ENCODE measurements around the gene PARD3B.
"Not testable (repeated sequence)": the region's sequence is repeated elsewhere in the genome, so short reads cannot be mapped to it uniquely, and the experiment has no call there.

The PARD3B gene

DNA sequence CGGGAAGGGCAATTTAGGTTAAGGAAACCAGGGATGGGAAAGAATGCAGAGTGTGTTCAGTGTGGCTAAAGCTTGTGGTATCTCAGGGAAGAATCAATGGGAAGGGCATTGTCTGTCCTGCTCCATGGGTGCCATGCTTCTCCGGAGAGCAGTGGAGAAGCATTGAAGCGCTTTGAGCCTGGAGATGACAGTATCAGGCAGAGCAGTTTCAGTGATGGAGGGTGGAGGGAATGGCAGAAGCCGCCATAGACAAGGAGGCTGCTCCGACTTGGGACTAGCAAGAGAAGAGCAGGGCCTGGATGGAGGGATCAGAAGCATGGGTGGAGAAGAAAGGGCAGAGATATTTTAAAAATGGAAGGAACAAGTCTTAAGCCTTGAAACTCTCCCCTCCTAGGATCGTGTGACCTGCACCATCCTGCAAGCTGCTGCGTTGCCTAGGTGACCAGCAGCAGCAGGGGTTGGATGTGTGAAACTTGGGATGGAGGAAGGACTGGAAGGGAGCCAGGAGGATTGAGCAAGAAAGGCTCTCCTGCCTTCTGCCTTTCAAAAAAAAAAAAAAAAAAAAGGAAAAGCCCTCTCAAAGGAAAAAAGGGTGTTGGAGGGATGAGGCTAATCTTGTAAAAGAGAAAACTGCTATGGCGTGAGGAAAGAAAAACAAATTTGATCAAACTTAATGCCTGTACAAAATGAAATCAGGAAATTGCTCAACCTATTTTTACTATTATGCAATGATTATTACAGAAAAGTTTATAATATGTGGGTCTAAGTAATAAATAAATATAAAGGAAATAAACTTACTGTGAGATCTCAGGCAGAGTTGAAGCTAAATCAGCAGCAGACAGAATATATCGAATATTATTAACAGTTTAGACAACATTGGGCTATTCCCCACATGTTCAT, 643.2 kb downstream of the PARD3B start:
- no peak for DNase-seq (ENCODE audit: low read depth, low spot score)

DNA sequence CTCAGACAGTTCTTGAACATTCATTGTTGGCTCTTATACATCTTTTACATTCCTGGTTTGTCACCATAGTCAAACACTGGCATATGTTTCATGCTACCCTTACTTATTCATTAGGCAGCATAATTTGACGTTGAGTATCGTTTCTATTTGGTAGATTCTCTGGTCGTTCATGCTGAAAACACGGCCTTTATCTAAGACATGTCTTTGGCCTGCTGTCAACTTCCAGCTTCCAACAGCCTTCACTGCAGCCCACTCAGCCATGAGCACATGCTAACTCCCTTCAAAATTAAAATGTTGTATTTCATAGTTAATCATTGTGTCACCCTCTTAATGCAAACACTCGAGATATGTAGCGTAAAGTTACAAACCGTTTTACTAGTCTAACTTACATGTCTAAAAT, 644.0 kb downstream of the PARD3B start:
- no peak for DNase-seq (ENCODE audit: low read depth, low spot score)

DNA sequence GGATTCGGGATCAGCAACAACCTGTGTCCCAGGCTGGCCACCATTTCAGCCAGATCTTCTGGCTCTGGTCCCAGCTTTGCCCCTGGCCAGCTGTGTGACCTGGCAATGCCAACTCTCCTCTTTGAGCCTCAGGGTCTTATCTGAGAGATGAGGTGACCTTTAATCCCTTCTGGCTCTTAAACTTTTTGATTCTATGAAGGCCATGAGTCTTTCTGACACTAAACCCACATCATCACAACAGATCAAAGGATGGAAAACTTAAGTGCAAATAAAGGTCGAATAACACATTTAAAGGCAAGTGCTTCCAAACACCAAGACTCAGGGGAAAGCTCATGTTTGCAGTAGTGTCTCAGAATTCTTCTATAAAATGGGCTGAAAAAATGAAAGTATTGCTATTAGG, 645.3 kb downstream of the PARD3B start:
- DNase-seq (ENCODE audit: low read depth, low spot score) = no peak

DNA sequence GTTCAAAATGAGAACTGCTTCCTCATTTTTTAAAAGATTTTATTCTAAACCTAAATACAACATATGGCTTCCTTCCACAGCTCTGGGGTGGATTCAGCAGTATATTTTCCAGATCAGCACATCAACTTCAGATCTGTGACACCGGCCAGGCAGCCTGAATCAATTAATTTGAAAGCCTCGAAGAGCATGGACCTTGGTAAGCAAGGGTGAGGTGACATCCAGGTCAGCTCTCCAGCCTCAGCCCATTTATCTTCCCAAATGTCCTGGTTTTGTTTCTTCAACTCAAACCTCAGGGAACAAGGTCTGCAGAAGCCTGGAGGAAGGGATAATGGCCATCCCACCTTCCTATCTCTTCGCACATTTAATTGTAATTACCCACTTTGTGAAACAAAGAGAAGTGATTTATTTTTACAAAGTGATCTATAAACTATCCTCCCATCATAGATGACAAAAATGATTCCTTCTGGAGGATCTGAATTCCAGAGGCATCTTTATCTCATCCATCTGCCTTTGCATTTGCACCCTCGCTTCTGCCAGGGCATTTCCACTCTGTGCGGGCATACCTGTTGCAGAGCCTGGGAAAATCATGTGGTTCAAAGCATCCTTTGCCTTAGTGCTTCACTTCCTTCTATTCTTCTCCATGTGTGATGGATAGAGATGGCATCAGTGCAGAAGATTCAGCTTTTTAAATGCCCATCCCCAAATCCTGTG, 648.0 kb downstream of the PARD3B start:
- DNase-seq (ENCODE audit: low read depth, low spot score) = no peak

DNA sequence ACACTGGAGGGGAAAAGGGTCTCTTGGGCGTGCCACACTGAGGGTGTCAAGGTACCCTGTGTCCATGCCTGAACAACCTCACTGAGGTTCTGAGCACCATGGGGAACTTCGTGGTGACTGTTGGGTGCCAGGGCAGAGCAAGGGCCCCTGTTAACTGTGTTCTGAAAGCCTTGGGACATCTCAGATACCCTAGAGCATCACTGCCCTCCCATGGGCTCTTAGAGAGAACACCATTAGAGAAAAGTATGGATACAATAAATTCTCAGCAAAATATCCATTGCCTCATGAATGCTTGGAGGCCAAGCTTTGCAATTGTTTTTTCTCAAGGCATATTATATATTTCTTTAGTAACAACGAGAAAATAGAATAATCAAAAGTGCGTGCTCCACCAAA, 648.6 kb downstream of the PARD3B start:
- no peak for DNase-seq (ENCODE audit: low read depth, low spot score)

DNA sequence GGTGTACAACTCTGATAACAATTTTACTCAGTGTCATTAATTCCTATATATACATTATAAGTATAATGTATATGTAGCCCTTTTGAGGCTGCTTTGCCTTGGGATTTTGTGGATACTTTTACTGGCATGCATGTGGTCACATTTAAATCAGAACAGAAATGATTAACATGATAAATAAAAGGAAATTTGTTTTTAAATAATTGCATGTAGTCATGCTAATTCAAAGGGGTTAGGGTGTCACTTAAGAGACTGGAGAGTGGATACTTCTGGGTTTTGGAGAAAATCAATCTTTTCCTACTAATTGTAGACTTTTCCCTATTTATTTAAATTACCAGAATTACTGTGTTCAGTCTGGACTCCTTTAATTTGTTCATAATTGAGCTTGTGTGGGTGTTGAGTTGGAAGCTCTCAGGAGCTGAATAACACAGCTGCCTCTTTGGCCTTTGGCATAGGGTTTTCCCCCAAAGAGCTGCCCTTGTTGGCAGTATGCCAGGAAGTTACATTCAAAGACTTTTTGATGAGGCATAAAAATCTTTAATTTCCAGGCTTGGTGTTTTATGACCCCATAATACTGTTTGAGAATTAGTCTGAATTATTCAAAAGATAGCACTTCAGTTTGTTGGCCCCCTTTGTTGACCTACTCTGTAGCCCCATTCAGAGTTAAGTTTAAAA, 652.3 kb downstream of the PARD3B start:
- no peak for DNase-seq (ENCODE audit: low read depth, low spot score)

DNA sequence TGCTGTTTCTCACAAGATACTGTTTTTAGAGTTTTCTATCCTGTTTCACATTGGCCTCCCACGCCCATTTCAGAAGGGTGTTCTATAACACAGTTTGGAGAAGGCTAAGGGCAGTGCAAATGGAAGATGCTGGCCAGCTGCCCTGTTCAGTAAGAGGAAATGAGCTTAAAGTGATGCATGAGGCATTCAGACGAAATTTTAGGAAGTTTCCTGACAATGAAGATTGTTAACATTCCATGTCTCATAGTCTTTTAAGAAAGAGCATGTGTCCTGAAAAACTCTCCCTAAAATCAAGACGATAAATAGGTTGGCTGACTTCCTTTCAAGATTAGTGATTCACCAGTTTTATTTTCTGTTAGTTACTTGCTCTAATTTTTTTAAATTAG, 652.9 kb downstream of the PARD3B start:
- DNase-seq (ENCODE audit: low read depth, low spot score) = no peak

DNA sequence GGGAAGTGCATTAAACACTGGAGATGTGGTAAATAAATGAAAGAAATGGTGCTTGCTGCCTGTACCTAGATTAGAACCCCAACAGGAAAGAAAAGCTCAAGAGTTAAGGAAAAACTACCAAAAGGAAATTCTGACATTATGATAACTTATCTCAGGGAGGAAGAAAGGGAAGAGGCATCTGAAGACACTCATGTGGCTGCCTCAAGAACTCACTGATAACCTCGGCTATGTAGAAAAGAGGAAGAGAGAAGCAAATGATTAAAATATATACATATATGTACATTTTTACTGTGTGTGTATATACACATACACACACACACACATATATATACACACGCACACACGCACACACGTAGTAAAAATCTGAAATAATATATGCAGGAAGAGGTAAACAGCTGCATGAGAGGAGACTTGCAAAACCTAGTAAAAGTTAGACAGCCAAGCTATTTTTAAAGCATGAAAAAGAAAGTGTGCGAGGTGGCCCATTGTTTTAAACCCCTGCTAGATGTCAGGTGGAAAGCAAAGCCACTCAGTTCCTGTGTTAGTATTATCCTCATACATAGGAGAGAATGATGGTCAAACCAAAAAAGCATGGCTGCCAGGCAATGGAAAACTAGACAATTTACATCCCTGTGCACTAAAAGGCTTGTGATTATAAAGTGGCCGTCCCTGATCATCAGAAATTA, 654.0 kb downstream of the PARD3B start:
- no peak for DNase-seq (ENCODE audit: low read depth, low spot score)

DNA sequence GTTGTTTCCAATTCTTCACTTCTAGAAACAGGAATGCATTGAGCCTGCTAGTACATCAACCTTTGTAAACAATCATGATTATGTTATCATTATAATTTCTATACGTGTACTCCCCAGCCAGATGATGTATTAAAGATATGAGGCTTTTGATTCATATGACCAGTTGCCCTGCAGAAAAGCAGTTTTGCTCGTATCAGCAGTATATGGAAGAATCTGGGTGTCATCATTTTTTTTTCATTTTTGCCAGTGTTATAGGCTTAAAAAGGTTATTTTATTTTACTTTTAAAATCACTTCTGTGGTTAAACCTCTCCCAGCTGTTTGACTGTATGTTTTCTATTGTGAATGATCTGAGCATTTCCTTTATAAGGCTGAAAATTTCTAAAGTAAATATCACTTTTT, 665.2 kb downstream of the PARD3B start:
- no peak for DNase-seq (ENCODE audit: low read depth, low spot score)

DNA sequence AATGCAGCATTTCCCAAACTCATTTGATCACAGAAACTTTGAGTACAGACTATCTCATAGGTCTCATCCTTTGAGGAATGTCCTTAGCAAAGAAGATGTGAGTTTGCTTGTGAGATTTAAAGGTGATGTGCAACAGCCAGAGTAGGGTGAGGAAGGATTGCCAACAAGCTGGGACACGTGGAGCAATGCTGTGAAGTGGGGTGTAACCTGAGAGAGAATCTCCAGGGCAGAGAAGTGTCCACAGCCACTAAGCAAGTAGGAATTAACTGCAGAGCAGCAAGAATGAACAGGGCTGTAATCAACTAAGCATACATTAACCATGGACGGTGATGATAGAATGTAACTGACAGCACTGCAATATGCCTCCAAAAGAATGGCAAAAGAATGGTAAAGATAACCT, 667.1 kb downstream of the PARD3B start:
- no peak for DNase-seq (ENCODE audit: low read depth, low spot score)

DNA sequence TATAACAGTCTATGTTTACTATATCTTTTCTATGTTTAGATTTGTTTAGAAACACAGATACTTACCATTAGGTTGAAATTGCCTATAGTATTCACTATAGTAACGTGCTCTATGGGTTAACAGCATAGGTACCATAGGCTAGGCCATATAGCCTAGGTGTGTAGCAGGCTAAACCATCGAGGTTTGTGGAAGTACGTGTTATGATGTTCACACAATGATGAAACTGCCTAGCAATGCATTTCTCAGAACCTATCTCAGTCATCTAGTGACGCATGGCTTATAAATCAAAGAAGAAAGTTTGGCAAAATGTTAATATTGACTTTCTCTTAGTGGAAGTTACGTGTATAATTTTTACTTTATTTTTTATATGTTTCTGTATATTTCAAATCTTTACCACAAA, 670.8 kb downstream of the PARD3B start:
- no peak for DNase-seq (ENCODE audit: low read depth, low spot score)

DNA sequence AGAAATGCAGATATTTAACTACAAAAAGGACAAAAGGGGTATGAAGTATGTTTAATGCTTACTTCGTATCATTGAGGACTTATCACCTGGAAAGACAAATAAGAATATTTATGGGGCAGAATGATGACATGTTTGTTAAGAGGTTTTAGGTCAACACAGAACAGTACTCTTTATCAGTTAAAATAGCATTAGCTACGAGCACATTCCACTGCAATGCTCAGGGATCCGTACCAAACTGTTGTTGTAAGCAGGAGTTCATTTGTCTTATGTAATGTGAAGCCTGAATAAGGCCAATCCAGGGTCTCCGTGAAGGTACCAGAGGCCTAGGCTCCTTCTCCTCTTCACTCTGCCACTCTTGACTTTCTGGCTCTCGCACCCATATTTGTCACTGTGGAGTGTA, 671.3 kb downstream of the PARD3B start:
- no peak for DNase-seq (ENCODE audit: low read depth, low spot score)

DNA sequence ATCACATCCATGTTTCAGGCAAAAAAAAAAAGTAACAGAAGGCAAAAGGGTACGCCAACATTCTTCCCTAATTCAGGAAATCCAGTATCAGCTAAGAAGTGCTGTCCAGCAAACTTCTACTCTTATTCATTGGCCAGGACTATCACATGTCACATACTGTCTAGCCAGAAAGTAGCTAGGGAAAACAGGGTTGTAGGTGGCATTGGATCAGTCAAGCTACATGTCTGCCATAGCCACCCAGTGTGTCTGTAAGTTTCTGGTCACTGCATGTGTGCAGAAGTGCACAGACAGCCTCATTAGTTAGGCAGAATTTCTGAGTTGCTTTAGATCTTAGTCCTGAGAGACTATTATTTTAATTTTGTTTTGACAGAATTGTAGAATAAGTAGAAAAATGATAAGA, 671.7 kb downstream of the PARD3B start:
- no peak for DNase-seq (ENCODE audit: low read depth, low spot score)

DNA sequence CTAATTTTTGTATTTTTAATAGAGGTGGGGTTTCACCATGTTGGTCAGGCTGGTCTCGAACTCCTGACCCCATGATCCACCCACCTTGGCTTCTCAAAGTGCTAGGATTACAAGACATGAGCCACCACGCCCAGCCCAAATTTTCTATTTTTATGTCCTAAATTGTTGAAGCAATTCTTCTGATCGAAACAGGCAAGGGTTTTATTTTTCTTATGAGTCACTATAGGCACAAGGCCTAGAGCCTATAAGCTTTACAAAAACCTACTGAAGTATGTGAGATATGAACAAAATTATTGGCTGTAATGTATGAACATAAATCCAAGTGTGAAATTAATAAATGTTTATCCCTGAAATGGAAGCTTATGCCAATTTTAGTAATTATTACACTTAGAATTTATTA, 672.8 kb downstream of the PARD3B start:
- no peak for DNase-seq (ENCODE audit: low read depth, low spot score)

DNA sequence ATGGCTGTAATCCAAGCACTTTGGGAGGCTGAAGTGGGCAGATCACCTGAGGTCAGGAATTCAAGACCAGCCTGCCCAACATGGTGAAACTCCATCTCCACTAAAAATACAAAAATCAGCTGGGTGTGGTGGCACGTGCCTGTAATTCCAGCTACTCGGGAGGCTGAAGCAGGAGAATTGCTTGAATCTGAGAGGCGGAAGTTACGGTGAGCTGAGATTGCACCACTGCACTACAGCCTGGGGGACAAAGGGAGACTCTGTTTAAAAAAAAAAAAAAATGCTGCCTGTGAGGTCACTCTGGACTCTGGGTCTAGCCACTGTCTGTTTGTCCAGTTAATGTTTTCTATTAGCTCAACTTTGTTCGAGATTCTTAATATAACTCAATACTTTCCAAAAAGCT, 673.5 kb downstream of the PARD3B start:
- DNase-seq (ENCODE audit: low read depth, low spot score) = not testable (repeated sequence)

DNA sequence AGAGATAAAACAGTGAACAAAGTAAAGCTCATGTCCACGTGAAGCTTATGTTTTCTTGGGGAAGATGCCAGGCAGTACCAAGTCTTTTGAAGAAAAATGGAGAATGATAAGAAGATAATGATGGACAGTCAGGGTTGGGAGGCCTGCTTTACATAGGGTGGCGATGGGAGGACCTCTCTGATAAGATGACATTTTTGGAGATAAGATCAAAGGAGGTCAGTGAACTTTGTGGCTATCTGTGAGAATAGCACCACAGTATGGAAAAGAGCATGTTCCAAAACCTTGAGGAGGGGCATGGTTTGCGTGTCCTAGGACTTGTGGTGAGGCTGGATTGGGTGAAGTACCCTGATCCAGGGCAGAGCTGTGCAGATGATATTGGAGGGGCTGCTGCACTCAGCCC, 675.3 kb downstream of the PARD3B start:
- DNase-seq (ENCODE audit: low read depth, low spot score) = no peak

DNA sequence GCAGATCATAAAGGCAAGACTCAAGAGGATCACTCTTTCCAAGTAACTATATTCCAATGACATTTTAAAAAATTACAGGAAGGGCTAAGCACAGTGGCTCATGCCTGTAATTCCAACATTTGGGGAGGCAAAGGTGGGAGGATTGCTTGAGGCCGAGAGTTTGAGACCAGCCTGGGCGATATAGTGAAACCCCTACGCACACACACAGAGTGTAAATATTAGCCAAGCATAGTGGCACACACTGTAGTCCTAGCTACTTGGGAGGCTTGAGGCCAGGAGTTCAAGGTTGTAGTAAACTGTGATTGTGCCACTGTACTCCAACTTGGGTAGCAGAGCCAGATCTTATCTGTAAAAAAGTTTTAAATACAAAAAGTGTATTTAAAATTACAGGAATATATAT, 686.8 kb downstream of the PARD3B start:
- no peak for DNase-seq (ENCODE audit: low read depth, low spot score)

DNA sequence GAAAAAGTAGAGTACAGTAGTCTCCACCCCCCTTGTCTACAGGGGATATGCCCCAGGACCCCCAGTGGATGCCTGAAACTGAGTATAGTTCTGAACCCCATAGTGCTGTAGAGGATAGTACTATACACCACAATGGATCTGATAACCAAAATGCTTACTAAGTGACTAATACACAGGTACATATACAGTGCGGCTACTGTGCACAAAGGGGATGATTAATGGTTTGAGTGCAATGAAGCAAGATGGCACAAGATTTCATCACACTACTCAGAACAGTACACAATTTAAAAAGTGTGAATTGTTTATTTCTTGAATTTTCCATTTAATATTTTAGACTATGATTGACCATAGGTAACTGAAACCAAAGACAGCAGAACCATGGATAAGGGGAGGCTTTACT, 690.2 kb downstream of the PARD3B start:
- no peak for DNase-seq (ENCODE audit: low read depth, low spot score)

DNA sequence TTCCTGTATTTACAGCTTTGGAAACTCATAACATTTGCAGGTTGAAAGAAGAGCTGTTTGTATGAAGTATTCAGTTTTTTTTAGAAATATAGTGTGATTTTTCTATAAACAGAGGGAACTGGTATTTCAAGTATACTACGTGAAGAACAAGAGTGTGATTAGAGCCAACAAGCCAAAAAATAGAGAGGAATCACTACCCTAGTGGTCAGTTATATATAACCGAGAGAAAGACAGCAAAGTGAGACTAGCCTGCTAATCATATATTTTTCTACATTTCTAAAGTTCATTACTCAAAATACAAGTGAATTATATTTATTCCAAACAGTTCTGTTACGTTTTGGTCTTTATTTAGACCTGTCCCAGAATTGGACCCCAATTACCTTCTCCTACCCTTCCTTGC, 692.2 kb downstream of the PARD3B start:
- DNase-seq (ENCODE audit: low read depth, low spot score) = no peak

DNA sequence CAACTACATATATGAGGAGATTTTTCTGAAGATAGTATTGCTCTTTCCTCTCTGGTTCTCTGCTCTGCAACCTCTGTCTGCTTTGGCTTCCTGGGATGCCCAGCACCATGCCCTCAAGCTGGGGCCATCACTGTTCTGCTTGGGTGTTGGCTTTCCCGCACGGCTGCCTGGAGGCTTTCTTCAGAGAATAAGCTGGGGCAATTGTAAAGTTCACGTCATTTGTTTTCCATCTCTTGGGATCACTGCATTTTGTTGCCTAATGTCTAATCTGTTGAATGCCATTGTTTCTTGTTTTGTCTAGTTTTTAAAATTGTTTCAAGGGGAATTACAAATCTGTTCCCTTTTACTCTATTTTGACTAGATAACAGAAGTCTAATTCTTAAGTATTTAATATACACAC, 699.7 kb downstream of the PARD3B start:
- no peak for DNase-seq (ENCODE audit: low read depth, low spot score)

DNA sequence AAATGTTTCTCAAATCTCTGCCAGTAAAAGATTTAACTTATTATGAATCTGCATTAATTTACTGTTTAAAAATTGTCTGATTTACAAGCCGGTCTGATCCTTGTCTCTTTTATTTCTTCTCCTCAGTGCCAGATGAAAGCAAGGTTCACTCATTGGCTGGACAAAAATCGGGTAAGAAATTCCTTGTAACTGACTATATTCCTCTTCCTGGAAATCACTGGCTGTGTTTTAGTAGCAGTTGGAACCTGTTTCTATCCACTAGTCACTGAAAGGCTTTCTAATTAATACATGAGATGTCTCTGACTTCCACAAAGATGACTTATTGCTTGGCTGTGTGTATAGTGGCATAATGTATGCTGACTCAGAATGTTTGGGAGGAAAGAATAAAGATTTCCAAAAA, 700.4 kb downstream of the PARD3B start:
- no peak for DNase-seq (ENCODE audit: low read depth, low spot score)

DNA sequence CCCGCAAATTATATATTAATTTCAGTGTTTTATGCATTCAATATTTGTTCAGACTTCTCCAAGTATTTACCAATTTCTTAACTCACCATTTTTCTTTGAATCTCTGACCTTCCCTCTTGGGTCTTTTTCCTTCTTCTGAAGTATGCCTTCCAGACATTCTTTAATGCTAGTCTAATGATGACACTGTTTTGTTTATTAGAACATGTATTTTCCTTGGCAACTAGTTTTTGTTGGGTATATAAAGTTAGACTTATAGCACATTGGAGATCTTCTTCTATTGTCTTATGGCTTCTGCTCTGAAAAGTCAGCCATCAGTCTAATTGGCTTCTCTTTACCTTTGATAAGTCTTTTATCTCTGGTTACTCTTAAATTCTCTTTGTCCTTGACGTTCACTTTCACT, 713.8 kb downstream of the PARD3B start:
- no peak for DNase-seq (ENCODE audit: low read depth, low spot score)

Data from iPS DF 19.7 (cell line).